Smooth muscle cell (in vitro differentiated cells): ENCODE results near the gene P3H3. TPM values are rescaled to one million over a fixed set of nuclear protein-coding genes. Genes with fewer than 3 reads are reported as not detected.
"Not testable (repeated sequence)": the region's sequence is repeated elsewhere in the genome, so short reads cannot be mapped to it uniquely, and the experiment has no call there.

Experiments used
- DNase-seq: peaks from one replicate; lab custom pipeline; 2025; ENCODE audit not compliant: unreplicated experiment; lab: John Stamatoyannopoulos, UW
- H2AFZ ChIP-seq: fragments of 200-600 bp; sonication (generic); 2 replicates; pipeline ENCODE4 v1.6.0; 2016; ENCODE audit warnings: antibody characterized with exemption, low read depth, mild to moderate bottlenecking
- H3F3A ChIP-seq: fragments of 200-600 bp; sonication (generic); 2 replicates; pipeline ENCODE4 v1.6.0; 2017; ENCODE audit warnings: antibody characterized with exemption, low read depth
- H3K27ac ChIP-seq: fragments of 200-600 bp; sonication (generic); 2 replicates; pipeline ENCODE4 v1.5.1; 2016; ENCODE audit warnings: low read depth, mild to moderate bottlenecking
- H3K27me3 ChIP-seq: fragments of 200-600 bp; sonication (generic); 2 replicates; pipeline ENCODE4 v1.6.1; 2016; ENCODE audit warnings: low read depth, mild to moderate bottlenecking
- H3K36me3 ChIP-seq: fragments of 200-600 bp; sonication (generic); 2 replicates; pipeline ENCODE4 v1.5.1; 2016; ENCODE audit warnings: low read depth
- H3K4me1 ChIP-seq: fragments of 200-600 bp; sonication (generic); 2 replicates; pipeline ENCODE4 v1.5.1; 2016; ENCODE audit warnings: low read depth
- H3K4me2 ChIP-seq: fragments of 200-600 bp; sonication (generic); 2 replicates; pipeline ENCODE4 v1.6.0; 2016; ENCODE audit warnings: mild to moderate bottlenecking
- H3K4me3 ChIP-seq: fragments of 200-600 bp; sonication (generic); 2 replicates; pipeline ENCODE4 v1.5.1; 2016; ENCODE audit warnings: mild to moderate bottlenecking
- H3K79me2 ChIP-seq: fragments of 200-600 bp; sonication (generic); 2 replicates; pipeline ENCODE4 v1.6.0; 2016; ENCODE audit warnings: low read depth, mild to moderate bottlenecking
- H3K9ac ChIP-seq: fragments of 200-600 bp; sonication (generic); 2 replicates; pipeline ENCODE4 v1.6.0; 2016; ENCODE audit warnings: low read depth
- H3K9me3 ChIP-seq: fragments of 200-600 bp; sonication (generic); replicated peaks from 2 replicates; pipeline ENCODE4 v1.5.1; 2016; ENCODE audit warnings: low read depth
- H4K20me1 ChIP-seq: fragments of 200-600 bp; sonication (generic); 2 replicates; pipeline ENCODE4 v1.6.0; 2016; ENCODE audit warnings: low read depth
- WGBS: methylation state at CpG from one replicate; pipeline ENCODE4 v1.1.7; 2016; ENCODE audit warnings: low lambda C conversion rate; 5-methylcytosine and 5-hydroxymethylcytosine counted together
- polyA plus RNA-seq: library from polyadenylated mRNA; unstranded; fragments of >200 nt; fragmentation: Nextera tagmentation; extraction: Ambion mirVana; gene quantifications from 2 replicates; pipeline ENCODE4 v1.2.1, GENCODE V29; 2016
- total RNA-seq: library from RNA; depleted of rRNA; stranded (reverse); fragments of >200 nt; gene quantifications from 2 replicates; pipeline ENCODE4 v1.2.3, GENCODE V29; 2014
- TF ChIP-seq, protein P1 (sequence below): fragments of 200-600 bp; sonication (generic); IDR thresholded peaks from 2 replicates; pipeline ENCODE4 v1.5.1; 2017; ENCODE audit warnings: borderline replicate concordance, mild to moderate bottlenecking, antibody characterized with exemption; ENCODE audit not compliant: insufficient read depth, poor library complexity, severe bottlenecking

The P3H3 gene
- total and polyA plus RNA-seq, 2 experiments from 2014 or later = 42.8 to 108 TPM

DNA sequence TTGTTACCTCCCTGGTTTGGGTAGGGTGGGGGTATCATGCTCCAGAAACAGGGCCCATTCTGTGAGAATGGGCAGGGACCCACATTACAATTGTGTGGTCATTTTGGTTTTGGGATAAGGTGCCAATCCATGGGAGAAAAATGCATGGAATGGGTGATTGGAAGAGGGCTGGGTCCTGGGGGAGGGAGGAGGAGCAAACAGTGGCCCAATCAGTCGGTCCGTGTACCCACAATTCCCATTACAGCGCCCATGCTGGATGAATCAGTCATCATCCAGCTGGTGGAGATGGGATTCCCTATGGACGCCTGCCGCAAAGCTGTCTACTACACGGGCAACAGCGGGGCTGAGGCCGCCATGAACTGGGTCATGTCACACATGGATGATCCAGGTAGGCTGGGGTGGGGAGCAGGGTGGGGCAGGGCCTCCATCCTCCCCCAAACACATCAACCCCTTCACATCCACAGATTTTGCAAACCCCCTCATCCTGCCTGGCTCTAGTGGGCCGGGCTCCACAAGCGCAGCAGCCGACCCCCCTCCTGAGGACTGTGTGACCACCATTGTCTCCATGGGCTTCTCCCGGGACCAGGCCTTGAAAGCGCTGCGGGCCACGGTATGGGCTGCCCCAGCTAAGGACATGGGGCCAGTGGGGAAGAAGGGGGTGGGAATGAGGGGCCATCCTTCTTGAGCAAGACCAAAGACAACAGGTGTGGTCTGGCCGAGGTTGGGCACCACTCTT is 35.5 kb downstream of the P3H3 start:
- Histone ChIP-seq H3K4me3 (no peak overlapping the region), H3K36me3 (no peaks in the 10 kb centered on the region), H4K20me1 (peaks cover 13% of the 10 kb centered on the region), H3K79me2 (peaks cover 14% of the 10 kb centered on the region), H2AFZ (no peak overlapping the region), H3F3A (peaks cover 28% of the 10 kb centered on the region), H3K9ac (no peak overlapping the region), H3K9me3 (no peaks in the 10 kb centered on the region), H3K27me3 (no peaks in the 10 kb centered on the region), H3K4me2 (no peak overlapping the region), H3K27ac (no peak overlapping the region), H3K4me1 (no peaks in the 10 kb centered on the region)
- no peak for DNase-seq
- 97% methylated on average over 16 of the region's 16 CpGs for WGBS
- TF ChIP-seq, protein P1, sequence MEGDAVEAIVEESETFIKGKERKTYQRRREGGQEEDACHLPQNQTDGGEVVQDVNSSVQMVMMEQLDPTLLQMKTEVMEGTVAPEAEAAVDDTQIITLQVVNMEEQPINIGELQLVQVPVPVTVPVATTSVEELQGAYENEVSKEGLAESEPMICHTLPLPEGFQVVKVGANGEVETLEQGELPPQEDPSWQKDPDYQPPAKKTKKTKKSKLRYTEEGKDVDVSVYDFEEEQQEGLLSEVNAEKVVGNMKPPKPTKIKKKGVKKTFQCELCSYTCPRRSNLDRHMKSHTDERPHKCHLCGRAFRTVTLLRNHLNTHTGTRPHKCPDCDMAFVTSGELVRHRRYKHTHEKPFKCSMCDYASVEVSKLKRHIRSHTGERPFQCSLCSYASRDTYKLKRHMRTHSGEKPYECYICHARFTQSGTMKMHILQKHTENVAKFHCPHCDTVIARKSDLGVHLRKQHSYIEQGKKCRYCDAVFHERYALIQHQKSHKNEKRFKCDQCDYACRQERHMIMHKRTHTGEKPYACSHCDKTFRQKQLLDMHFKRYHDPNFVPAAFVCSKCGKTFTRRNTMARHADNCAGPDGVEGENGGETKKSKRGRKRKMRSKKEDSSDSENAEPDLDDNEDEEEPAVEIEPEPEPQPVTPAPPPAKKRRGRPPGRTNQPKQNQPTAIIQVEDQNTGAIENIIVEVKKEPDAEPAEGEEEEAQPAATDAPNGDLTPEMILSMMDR = no peak

- not testable (repeated sequence) for DNase-seq, H3K4me1 ChIP-seq, H3K9ac ChIP-seq, H3K27me3 ChIP-seq, H3K4me2 ChIP-seq, H3K4me3 ChIP-seq, H3K9me3 ChIP-seq, H2AFZ ChIP-seq, H3K36me3 ChIP-seq, H3K27ac ChIP-seq
- 89% methylated on average over 5 of the region's 5 CpGs for WGBS
- peaks cover 41% of the 10 kb centered on the region for H3F3A ChIP-seq
- H4K20me1 ChIP-seq = peaks cover 28% of the 10 kb centered on the region
- H3K79me2 ChIP-seq = peaks cover 20% of the 10 kb centered on the region
These were observed 37.1 kb downstream of the P3H3 start for GRCh38 chr12:6865307-6865706.

GRCh38 chr12:6866163-6866919 is 38.1 kb downstream of the P3H3 start:
- no peak overlapping the region for H3K9ac ChIP-seq
- no peaks in the 10 kb centered on the region for H3K27me3 ChIP-seq
- H3K27ac ChIP-seq = peak overlapping the region; percentile 76
- H3K36me3 ChIP-seq = no peaks in the 10 kb centered on the region
- H3K4me3 ChIP-seq = peak overlapping the region; percentile 99
- DNase-seq = no peak
- peaks cover 4% of the 10 kb centered on the region for H3K4me1 ChIP-seq
- peaks cover 52% of the 10 kb centered on the region for H3F3A ChIP-seq
- H3K79me2 ChIP-seq = peaks cover 20% of the 10 kb centered on the region
- H2AFZ ChIP-seq = no peak overlapping the region
- H4K20me1 ChIP-seq = peaks cover 39% of the 10 kb centered on the region
- H3K9me3 ChIP-seq = no peaks in the 10 kb centered on the region
- H3K4me2 ChIP-seq = peak overlapping the region; percentile 97
- 74% methylated on average over 18 of the region's 19 CpGs for WGBS
- TF ChIP-seq, protein P1 = no peak

GRCh38 chr12:6866920-6867412 is 38.8 kb downstream of the P3H3 start:
- no peaks in the 10 kb centered on the region for H3K27me3 ChIP-seq
- DNase-seq = no peak
- TF ChIP-seq, protein P1 = no peak
- H3K4me1 ChIP-seq = peaks cover 6% of the 10 kb centered on the region
- peaks cover 45% of the 10 kb centered on the region for H4K20me1 ChIP-seq
- H3K9ac ChIP-seq = peak overlapping the region; percentile 52
- peak overlapping the region; percentile 72 for H2AFZ ChIP-seq
- H3K27ac ChIP-seq = peak overlapping the region; percentile 76
- WGBS = 7% methylated on average over 33 of the region's 33 CpGs
- H3K4me2 ChIP-seq = peak overlapping the region; percentile 97
- H3K36me3 ChIP-seq = no peaks in the 10 kb centered on the region
- no peaks in the 10 kb centered on the region for H3K9me3 ChIP-seq
- H3K79me2 ChIP-seq = peaks cover 20% of the 10 kb centered on the region
- H3K4me3 ChIP-seq = peak overlapping the region; percentile 99
- peaks cover 57% of the 10 kb centered on the region for H3F3A ChIP-seq
